Astrocyte of the cerebellum (primary cell): Measurements from ENCODE around the gene IQSEC1.

Experiments
- DNase-seq: peaks from one replicate; pipeline ENCODE4 v3.0.0-alpha.2; 2011; ENCODE audit warnings: low read depth
- H3K4me3 ChIP-seq: 2 replicates; pipeline ENCODE4 v1.5.1; 2011; ENCODE audit warnings: mild to moderate bottlenecking, low read depth, low read length, moderate library complexity
- in situ Hi-C: cut with HindIII; loops from 2 replicates; pipeline ENCODE4 v1.10.0; 2017; ENCODE audit warnings: low sequenced_read_pairs
- TF ChIP-seq, protein P1 (sequence below): IDR thresholded peaks from 2 replicates; pipeline ENCODE4 v1.5.1; 2012; ENCODE audit warnings: low read length, low read depth, moderate library complexity, mild to moderate bottlenecking; ENCODE audit errors: missing control alignments

IQSEC1 gene

DNA sequence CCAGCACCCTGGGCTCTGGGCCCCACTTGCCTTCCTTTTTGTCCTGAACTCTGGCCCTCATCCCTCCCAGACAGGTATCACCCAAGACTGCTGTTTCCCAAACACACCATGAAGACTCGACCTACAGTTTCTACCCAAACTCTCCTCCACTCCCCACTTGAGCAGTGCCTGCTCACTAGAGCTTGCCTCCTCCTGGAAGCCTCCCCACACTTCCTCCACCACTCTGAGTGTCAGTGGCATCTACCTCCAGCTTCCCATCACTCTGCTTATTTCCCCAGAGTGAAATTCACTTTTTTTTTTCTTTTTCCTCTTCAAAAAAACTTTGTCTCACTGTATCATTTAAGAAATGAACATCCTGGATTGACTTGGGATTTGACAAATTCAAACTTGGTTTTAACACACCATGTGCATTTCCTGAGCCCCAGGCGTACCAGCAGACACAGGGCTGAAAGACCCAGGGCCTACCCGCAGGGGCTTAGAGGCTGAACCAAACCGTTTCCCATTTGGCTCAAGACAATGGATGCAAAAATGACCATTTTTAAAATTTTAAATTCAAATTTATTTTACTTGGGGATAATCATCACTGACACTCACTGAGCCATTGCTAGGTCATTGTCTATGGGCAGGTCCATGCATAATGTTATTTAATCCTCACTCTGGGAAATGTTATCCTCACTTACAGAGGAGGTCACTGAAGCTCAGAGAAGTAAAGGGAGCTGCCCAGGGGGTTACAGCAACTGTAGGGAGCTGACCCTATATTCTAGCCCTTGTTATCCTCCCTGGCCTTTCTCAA, 62.3 kb downstream of the IQSEC1 start:
- in situ Hi-C loops, result no loop called here
- TF ChIP-seq, protein P1, sequence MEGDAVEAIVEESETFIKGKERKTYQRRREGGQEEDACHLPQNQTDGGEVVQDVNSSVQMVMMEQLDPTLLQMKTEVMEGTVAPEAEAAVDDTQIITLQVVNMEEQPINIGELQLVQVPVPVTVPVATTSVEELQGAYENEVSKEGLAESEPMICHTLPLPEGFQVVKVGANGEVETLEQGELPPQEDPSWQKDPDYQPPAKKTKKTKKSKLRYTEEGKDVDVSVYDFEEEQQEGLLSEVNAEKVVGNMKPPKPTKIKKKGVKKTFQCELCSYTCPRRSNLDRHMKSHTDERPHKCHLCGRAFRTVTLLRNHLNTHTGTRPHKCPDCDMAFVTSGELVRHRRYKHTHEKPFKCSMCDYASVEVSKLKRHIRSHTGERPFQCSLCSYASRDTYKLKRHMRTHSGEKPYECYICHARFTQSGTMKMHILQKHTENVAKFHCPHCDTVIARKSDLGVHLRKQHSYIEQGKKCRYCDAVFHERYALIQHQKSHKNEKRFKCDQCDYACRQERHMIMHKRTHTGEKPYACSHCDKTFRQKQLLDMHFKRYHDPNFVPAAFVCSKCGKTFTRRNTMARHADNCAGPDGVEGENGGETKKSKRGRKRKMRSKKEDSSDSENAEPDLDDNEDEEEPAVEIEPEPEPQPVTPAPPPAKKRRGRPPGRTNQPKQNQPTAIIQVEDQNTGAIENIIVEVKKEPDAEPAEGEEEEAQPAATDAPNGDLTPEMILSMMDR, result no peak
- no peak overlapping the region for H3K4me3 ChIP-seq
- no peak for DNase-seq

DNA sequence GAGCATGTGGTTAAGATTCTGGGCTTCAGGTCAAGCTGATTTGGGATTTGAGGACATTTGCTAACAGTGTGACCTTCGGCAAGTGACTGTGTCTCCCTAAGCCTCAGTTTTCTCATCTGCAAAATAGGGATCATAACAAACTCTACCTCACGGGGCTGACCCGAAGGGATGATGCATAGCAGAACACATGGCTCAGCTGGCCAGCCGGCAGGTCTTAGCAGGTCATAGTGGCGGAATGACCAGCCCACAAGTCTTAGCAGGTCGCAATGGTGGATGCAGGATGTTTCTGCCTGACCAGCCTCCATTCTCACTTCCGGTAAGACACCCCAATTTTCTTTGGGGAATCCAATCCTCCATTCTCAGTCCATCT, 63.3 kb downstream of the IQSEC1 start:
- DNase-seq, result no peak
- no peak overlapping the region for H3K4me3 ChIP-seq
- TF ChIP-seq, protein P1, result no peak
- in situ Hi-C loops, result no loop called here

DNA sequence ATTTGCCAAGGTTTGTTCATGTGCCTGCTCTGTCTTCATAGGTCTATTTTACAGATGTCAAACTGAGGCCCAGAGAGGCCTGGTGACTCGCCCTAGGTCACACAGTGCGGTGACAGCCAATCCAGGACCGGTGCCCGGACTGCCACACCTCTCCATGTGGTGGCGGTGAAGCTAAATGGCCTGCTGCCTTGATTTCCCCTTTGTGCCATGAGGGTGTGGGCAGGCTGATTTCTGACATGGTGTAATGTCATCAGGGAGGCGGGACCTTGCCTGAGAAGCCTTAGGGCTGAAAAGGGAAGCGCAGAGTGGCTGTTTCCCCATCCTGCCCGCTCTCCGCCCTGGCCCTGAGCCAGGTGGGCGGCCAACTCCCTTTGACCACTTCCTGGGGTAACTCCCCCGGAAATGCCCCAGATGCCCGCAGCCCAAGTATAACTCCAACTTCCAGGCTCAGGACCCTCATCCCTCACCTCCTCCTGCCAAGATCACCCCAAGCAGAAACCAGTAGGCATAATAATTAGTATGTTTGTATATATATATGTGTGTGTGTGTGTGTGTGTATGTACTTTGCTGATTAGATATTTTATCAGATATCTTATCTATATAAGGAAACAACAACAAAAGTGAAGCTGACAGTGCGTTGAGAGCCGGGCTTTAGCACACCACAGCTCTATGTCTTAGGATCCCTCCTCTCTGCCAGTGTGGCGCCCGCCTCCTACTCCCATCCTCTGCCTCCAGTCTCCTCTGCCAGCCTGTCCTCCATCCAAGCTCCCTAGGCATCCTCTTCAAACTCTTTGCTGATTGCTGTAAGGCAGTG, 63.9 kb downstream of the IQSEC1 start:
- TF ChIP-seq, protein P1, result no peak
- H3K4me3 ChIP-seq, result no peak overlapping the region
- in situ Hi-C loops, result no loop called here
- DNase-seq, result no peak

DNA sequence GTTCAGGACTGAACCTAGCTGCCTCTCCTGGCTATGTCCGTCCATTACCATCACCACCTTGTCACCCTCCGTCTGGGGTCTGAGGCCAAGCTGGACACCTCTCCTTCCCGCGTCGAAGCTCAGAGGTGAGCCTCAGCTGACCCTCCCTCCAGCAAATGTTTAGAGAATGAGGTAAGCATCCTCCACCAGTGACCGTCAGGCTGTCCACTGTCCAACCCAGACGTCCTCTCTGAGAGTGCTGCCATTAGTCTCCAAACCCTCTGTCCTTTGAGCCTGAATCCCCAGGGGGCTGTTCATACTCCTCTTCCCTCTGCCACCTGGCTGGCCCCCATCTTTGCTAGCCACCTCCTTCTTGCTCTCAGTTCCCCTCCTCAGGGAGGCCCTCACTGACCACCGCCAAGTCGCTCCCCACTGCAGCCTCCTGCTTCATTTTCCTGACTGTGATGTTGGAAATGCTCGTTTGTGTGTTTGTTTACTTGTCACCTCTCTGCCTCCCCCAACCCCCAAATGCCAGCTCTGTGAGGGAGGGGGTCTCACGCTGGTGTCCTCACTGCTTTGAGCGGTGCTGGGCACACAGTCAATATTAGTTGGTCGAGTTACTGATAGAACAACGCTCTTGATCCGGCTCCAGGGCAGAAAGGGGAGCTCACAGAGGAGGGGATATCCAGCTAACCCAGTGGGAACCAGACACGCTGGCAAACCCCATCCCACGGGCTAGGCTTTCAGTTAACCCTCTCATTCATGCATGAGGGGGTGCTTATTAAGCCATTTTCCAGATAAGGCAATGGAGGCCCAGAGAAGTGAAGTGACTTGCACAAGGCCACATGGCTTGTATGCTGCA, 64.9 kb downstream of the IQSEC1 start:
- DNase-seq, result no peak
- TF ChIP-seq, protein P1, result no peak
- in situ Hi-C loops, result no loop called here
- no peak overlapping the region for H3K4me3 ChIP-seq

DNA sequence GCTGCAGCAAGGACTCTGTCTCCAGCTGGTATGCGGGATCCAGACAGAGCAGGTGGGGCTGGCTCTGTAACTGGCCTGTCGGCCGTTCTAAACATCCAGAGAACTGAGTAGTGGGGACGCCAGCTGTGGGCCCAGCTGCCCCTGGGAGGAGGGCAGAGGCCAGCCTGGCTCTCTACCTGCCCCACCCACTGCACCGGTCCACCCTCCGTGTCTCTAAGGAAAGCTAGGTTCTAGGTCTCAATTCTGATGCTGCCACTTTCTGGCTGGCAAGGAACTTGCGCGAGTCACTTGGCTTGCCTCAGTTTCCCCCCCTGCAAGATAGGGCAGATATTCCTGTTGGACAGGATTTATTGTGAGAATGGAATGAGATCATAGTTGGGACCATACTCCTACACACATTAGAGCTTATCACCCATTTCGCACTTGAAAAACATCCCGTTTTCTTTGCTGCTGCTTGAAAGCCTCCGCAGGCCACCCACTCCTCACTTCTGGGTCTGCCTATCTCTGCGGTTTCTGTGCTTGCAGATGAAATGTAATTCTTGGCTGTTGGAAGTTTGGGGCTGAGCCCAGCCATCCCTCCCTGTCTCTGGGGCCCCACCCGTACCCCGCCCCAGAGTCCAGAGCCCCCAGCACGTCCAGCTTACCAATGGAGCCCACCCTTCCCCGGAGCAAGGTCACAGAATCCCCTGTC, 65.8 kb downstream of the IQSEC1 start:
- in situ Hi-C loops, result no loop called here
- TF ChIP-seq, protein P1, result no peak
- H3K4me3 ChIP-seq, result no peak overlapping the region
- DNase-seq, result no peak
